Lung (tissue), 12 donors: Measurements from ENCODE around the gene GNAO1. TPM values are rescaled to one million over a fixed set of nuclear protein-coding genes. Genes with fewer than 3 reads are reported as not detected.

ENCODE experiments used
- ATAC-seq: fragments of 200-7000 bp; cut with Tn5 transposase; one replicate; pipeline ENCODE4 v1.9.1; 2020; ENCODE audit warnings: moderate number of reproducible peaks; ENCODE audit not compliant: insufficient read depth, low FRiP score
- DNase-seq, 3 donors: peaks; one replicate each; pipeline ENCODE4 v3.0.0-alpha.2; 2013 to 2017
- H3K27ac ChIP-seq, 2 donors: one replicate each; pipeline ENCODE4 v1.5.1; 2013; ENCODE audit warnings: mild to moderate bottlenecking in 2 of 2, moderate library complexity in 2 of 2, control low read depth in 1 of 2, inconsistent platforms in 1 of 2, low read depth in 1 of 2, low read length in 1 of 2
- H3K27me3 ChIP-seq, 3 donors: one replicate each; pipeline ENCODE4 v1.5.1; 2013; ENCODE audit warnings: low read length in 2 of 3; ENCODE audit not compliant: control insufficient read depth in 3 of 3, insufficient read depth in 3 of 3
- H3K36me3 ChIP-seq, 4 donors: one replicate each; pipeline ENCODE4 v1.5.1; 2013; ENCODE audit warnings: low read length in 4 of 4, mild to moderate bottlenecking in 1 of 4, moderate library complexity in 1 of 4; ENCODE audit not compliant: control insufficient read depth in 4 of 4, insufficient read depth in 4 of 4
- H3K4me1 ChIP-seq, 5 donors: one replicate each; pipeline ENCODE4 v1.5.1; 2013; ENCODE audit warnings: low read length in 5 of 5, mild to moderate bottlenecking in 2 of 5, moderate library complexity in 1 of 5; ENCODE audit not compliant: control insufficient read depth in 5 of 5, insufficient read depth in 5 of 5
- H3K4me3 ChIP-seq: one replicate; pipeline ENCODE4 v1.5.1; 2013; ENCODE audit warnings: mild to moderate bottlenecking, control low read depth, moderate library complexity
- H3K9ac ChIP-seq, 2 donors: one replicate each; pipeline ENCODE4 v1.5.1; 2013; ENCODE audit warnings: low read length in 2 of 2, control low read depth in 1 of 2; ENCODE audit not compliant: insufficient read depth in 1 of 2
- H3K9me3 ChIP-seq, 4 donors: one replicate each; pipeline ENCODE4 v1.5.1; 2013; ENCODE audit warnings: low read length in 3 of 4, mild to moderate bottlenecking in 1 of 4, moderate library complexity in 1 of 4; ENCODE audit not compliant: control insufficient read depth in 4 of 4, insufficient read depth in 3 of 4
- WGBS, 2 donors: extraction: QIAGEN DNeasy Blood & Tissue Kit; methylation state at CpG; one replicate each; pipeline ENCODE4 v1.1.7; 2013; 5-methylcytosine and 5-hydroxymethylcytosine counted together
- polyA plus RNA-seq, 2 donors: library from polyadenylated mRNA; stranded (reverse); fragments of 200-250 nt; gene quantifications; one replicate each; pipeline ENCODE4 v1.2.1, GENCODE V29; 2013
- total RNA-seq, 2 donors: library from RNA; depleted of rRNA in 1 of 2; stranded (reverse); fragments of >200 nt in 1 of 2; gene quantifications; one replicate each; pipeline ENCODE4 v1.2.1, GENCODE V29; 2014 to 2021
- TF ChIP-seq, protein P1 (sequence below): IDR thresholded peaks from 2 replicates; pipeline ENCODE4 v1.5.1; 2012; ENCODE audit warnings: mild to moderate bottlenecking; ENCODE audit errors: control extremely low read depth, extremely low read depth
- donor health status: control.
- donor health status: control.
- donor health status: Bipolar disorder and iron deficiency.
- donor health status: healthy.
- donor health status: DM: yes; HTN: yes; CAD: no.

Gene GNAO1
- total and polyA plus RNA-seq, 4 donors, result 0.33 to 5.2 (median 0.76) TPM

DNA sequence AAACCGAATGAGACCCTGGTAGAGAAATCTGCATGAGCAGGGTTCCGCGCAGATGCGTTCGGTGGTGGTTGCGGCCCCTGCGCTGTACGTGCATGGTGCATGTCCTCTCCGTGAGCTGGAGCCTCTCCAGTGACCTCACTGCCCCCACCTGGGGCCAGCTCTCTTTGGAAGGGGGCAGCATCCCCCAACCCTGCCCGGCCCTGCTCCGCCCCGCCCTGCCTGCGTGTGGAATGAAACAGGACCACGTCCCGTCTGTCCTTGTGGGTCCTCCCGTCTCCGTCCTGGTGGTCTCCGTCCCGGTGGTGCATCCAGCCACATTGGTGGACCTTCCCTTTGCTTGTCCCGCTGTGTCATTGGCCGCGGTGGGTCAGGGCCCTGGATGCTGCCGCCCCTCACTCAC is 149.1 kb downstream of the GNAO1 start:
- ATAC-seq (no peak), DNase-seq (no peak)
- Histone ChIP-seq H3K4me1 (no peaks in the 10 kb centered on the region), H3K9me3 (no peaks in the 10 kb centered on the region), H3K36me3 (peaks cover 0 to 29% (median 0%) of the 10 kb centered on the region in 4 donors), H3K4me3 (no peak overlapping the region), H3K27me3 (no peaks in the 10 kb centered on the region), H3K9ac (no peak overlapping the region), H3K27ac (no peak overlapping the region)
- TF ChIP-seq, protein P1, sequence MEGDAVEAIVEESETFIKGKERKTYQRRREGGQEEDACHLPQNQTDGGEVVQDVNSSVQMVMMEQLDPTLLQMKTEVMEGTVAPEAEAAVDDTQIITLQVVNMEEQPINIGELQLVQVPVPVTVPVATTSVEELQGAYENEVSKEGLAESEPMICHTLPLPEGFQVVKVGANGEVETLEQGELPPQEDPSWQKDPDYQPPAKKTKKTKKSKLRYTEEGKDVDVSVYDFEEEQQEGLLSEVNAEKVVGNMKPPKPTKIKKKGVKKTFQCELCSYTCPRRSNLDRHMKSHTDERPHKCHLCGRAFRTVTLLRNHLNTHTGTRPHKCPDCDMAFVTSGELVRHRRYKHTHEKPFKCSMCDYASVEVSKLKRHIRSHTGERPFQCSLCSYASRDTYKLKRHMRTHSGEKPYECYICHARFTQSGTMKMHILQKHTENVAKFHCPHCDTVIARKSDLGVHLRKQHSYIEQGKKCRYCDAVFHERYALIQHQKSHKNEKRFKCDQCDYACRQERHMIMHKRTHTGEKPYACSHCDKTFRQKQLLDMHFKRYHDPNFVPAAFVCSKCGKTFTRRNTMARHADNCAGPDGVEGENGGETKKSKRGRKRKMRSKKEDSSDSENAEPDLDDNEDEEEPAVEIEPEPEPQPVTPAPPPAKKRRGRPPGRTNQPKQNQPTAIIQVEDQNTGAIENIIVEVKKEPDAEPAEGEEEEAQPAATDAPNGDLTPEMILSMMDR, result no peak
- 93 to 95% methylated on average over 23 of the region's 23 CpGs for WGBS, 2 donors

DNA sequence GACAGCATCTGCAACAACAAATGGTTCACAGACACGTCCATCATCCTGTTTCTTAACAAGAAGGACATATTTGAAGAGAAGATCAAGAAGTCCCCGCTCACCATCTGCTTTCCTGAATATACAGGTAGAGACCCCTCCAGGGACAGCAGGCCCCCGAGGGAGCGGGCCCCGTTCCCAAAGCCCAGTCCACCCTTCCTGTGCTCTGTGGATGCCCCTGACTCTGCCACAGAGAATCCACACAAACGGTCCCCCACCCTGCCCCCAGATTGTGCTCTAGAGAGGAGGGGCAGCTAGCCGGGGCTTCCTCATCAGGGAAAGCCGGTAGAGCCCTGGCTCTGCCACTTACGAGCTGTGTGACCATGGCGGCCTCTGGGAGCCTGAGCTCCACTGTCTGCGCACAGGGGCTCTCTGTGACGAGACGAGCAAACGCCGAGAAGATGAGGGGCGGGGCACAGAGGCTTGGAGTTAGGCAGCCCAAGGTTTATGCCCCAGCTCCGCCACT is 149.6 kb downstream of the GNAO1 start:
- H3K4me1 ChIP-seq, result no peaks in the 10 kb centered on the region

DNA sequence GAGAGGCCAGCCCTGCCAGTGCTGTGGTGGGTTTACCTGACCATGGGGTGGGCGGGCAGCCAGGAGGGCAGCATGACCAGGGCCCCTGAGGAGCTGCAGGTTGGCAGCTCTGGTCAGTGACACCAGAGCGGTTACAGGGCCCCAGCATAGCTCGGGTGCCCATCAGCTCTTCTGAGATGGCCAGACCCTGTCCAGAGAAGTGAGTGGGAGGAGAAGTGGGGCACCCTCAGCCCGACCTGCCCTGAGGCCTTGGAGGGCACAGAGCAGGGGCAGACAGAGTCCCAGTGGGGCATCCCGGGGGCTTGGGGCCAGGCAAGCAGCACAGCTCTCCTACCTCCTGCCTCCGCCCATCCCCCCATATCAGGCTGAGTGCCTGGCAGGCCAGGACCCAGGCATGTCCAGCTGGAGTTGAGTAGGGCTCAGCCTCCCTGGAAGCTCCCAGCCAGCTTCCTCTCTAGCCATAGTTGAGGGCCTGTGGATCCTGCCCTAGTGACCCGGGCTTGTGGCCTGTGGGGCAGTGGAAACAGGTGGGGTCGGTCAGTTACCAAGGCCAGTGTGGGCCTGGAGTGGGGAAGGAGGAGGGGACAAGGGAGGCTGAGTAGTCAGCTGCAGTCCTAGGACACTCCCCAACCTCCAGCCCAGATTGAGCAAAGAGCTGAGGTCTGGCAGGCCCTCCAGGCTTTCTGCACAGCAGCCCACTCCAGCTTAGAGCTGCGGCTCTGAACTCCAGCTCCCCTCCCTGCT is 150.5 kb downstream of the GNAO1 start:
- Histone ChIP-seq H3K4me3 (no peak overlapping the region), H3K9ac (no peak overlapping the region), H3K9me3 (no peaks in the 10 kb centered on the region), H3K27me3 (no peaks in the 10 kb centered on the region), H3K4me1 (no peaks in the 10 kb centered on the region), H3K27ac (no peak overlapping the region), H3K36me3 (peaks cover 0 to 24% (median 0%) of the 10 kb centered on the region in 4 donors)
- TF ChIP-seq, protein P1, result no peak
- 82 to 89% methylated on average over 7 to 9 of the region's 9 CpGs for WGBS, 2 donors
- DNase-seq (no peak), ATAC-seq (no peak)

More for the DNA sequence above, 149.6 kb downstream of the GNAO1 start:
- Histone ChIP-seq H3K9me3 (no peaks in the 10 kb centered on the region), H3K4me3 (no peak overlapping the region), H3K27me3 (no peaks in the 10 kb centered on the region), H3K27ac (no peak overlapping the region), H3K9ac (no peak overlapping the region), H3K36me3 (peaks cover 0 to 30% (median 0%) of the 10 kb centered on the region in 4 donors)
- TF ChIP-seq, protein P1, result no peak
- ATAC-seq, result no peak
- 83 to 87% methylated on average over 17 of the region's 17 CpGs for WGBS, 2 donors
- no peak for DNase-seq
